Testis (tissue), 3 donors: ENCODE data around the gene CDC37. TPM values are rescaled to one million over a fixed set of nuclear protein-coding genes. Genes with fewer than 3 reads are reported as not detected.
"Not testable (repeated sequence)": the region's sequence is repeated elsewhere in the genome, so short reads cannot be mapped to it uniquely, and the experiment has no call there.

ENCODE experiments used
- DNase-seq: peaks from one replicate; pipeline ENCODE4 v3.0.0-alpha.2; 2019
- H3K27ac ChIP-seq, 2 donors: fragments of 200-600 bp; sonication (generic); one replicate each; pipeline ENCODE4 v1.5.1; 2019
- H3K27me3 ChIP-seq: fragments of 200-600 bp; sonication (generic); one replicate; pipeline ENCODE4 v1.5.1; 2019
- H3K36me3 ChIP-seq: fragments of 200-600 bp; sonication (generic); one replicate; pipeline ENCODE4 v1.5.1; 2017; ENCODE audit warnings: low read depth; ENCODE audit errors: missing control alignments
- H3K4me1 ChIP-seq: fragments of 200-600 bp; sonication (generic); one replicate; pipeline ENCODE4 v1.5.1; 2019
- H3K4me3 ChIP-seq, 2 donors: fragments of 200-600 bp; sonication (generic); one replicate each; pipeline ENCODE4 v1.5.1; 2017 to 2019
- H3K9me3 ChIP-seq: fragments of 200-600 bp; sonication (generic); one replicate; pipeline ENCODE4 v1.5.1; 2017
- POLR2A ChIP-seq: fragments of 450-650 bp; IDR thresholded peaks from one replicate; pipeline ENCODE4 v1.6.1; 2017; ENCODE audit warnings: antibody characterized with exemption, mild to moderate bottlenecking, moderate library complexity
- WGBS, 2 donors: methylation state at CpG; one replicate each; pipeline ENCODE4 v1.1.5; 2018; 5-methylcytosine and 5-hydroxymethylcytosine counted together
- intact Hi-C: fragments of 100-400 bp; cut with DNase I; formaldehyde crosslinking; loops from one replicate; pipeline ENCODE4 v1.15.1; 2023; ENCODE audit warnings: low total_unique reads
- polyA plus RNA-seq: library from polyadenylated mRNA; stranded (reverse); fragments of 350-450 nt; fragmentation: Illumina TruSeq; extraction: RNeasy Lipid Tissue Mini Kit (QIAGEN cat#74804); gene quantifications from one replicate; pipeline ENCODE4 v1.2.3, GENCODE V29; 2014; ENCODE audit warnings: low read depth, low replicate concordance; ENCODE audit not compliant: insufficient read depth
- total RNA-seq, 2 donors: library from RNA; depleted of rRNA; stranded (reverse); fragments of >200 nt; gene quantifications; one replicate each; pipeline ENCODE4 v1.2.3, GENCODE V29; 2016
- TF ChIP-seq, protein P1 (sequence below), 3 experiments: fragments of 450-650 bp in 2 of 3; fragments of 200-600 bp in 1 of 3; sonication (generic) in 1 of 3; IDR thresholded peaks; one replicate each; pipeline ENCODE4 v1.5.1; 2016 to 2019; ENCODE audit warnings: antibody characterized with exemption in 3 of 3, mild to moderate bottlenecking in 2 of 3, moderate library complexity in 1 of 3

CDC37 gene
- total and polyA plus RNA-seq, 3 donors from 2014 or later = 160 to 210 (median 170) TPM

DNA sequence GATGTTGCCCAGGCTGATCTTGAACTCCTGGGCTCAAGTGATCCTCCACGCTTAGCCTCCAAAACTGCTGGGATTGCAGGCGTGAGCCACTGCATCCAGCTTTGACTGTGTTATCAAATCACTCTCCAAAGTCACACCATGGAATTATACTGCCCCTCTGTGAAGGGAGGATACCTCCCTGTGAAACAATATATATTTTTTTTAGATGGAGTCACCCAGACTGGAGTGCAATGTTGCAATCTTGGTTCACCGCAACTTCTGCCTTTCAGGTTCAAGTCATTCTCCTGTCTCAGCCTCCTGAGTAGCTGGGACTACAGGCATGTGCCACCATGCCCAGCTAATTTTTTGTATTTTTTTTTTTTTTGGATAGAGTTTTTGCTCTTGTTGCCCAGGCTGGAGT, 30.7 kb downstream of the CDC37 start:
- Histone ChIP-seq H3K36me3 (no peaks in the 10 kb centered on the region), H3K27me3 (no peaks in the 10 kb centered on the region), H3K4me1 (no peaks in the 10 kb centered on the region), H3K4me3 (no peak overlapping the region), H3K9me3 (no peaks in the 10 kb centered on the region), H3K27ac (no peak overlapping the region)
- TF ChIP-seq, protein P1, sequence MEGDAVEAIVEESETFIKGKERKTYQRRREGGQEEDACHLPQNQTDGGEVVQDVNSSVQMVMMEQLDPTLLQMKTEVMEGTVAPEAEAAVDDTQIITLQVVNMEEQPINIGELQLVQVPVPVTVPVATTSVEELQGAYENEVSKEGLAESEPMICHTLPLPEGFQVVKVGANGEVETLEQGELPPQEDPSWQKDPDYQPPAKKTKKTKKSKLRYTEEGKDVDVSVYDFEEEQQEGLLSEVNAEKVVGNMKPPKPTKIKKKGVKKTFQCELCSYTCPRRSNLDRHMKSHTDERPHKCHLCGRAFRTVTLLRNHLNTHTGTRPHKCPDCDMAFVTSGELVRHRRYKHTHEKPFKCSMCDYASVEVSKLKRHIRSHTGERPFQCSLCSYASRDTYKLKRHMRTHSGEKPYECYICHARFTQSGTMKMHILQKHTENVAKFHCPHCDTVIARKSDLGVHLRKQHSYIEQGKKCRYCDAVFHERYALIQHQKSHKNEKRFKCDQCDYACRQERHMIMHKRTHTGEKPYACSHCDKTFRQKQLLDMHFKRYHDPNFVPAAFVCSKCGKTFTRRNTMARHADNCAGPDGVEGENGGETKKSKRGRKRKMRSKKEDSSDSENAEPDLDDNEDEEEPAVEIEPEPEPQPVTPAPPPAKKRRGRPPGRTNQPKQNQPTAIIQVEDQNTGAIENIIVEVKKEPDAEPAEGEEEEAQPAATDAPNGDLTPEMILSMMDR (IDR thresholded peaks at IDR 0.05) = no peak
- no peak for TF ChIP-seq POLR2A
- intact Hi-C loops = no loop called here
- no peak for DNase-seq
- 73 to 84% methylated on average over 3 of the region's 3 CpGs for WGBS, 2 donors

DNA sequence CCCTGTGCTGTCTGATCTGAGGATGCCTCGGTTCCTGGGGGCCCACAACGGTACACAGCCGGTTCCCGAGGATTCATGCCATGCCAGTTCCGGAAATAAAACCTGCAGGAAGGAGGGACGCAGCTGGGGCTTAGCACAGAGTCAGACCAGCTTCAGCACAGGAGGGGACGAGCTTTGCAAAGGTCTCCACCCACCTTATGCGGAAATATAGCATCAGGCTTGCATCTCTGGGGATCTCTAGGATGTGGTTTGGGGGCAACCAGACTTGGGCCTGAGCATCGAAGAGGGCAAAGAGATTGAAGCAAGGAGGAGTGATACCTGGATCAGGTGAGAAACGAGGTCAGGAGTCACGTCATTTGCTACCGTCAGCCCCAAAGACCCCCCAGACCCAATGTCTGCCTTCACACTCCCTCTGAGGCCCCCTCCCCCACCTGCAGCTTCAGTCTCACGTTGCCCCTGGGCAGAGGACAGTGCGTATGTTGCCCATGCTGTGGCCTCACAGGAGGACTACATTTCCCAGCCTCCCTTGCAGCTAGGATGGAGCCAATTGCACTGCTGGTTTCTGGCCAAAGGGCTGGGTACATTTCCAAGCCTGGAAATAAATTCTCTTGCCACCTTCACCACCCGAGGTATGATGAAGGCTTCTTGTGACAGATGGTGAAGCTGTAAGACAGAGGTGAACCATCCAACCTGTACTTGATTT, 35.1 kb downstream of the CDC37 start:
- Histone ChIP-seq H3K36me3 (no peaks in the 10 kb centered on the region), H3K9me3 (no peaks in the 10 kb centered on the region), H3K4me3 (no peak overlapping the region), H3K27ac (no peak overlapping the region), H3K4me1 (no peaks in the 10 kb centered on the region), H3K27me3 (no peaks in the 10 kb centered on the region)
- intact Hi-C loops = no loop called here
- TF ChIP-seq, protein P1 (IDR thresholded peaks at IDR 0.05) = no peak
- no peak for TF ChIP-seq POLR2A
- WGBS, 2 donors = 95 to 96% methylated on average over 15 of the region's 15 CpGs
- no peak for DNase-seq

DNA sequence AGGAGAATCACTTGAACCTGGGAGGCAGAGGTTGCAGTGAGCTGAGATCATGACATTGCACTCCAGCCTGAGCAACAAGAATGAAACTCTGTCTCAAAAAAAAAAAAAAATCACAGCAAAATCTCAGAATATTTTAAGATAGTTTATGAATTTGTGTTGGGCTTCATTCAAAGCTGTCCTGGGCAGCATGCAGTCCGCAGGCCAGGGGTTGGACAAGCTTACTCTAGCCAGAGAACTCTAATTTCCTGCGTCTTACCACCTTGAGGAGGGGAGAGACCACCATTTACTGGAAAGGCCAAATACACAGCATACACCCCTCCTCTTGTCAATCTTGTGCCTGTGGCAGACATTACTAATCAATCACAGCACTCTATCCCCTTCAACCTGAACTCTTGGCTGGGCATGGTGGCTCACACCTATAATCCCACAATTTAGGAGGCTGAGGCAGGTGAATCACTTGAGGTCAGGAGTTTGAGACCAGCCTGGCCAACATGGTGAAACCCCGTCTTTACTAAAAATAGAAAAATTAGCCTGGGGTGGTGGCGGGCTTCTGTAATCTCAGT, 36.3 kb downstream of the CDC37 start:
- 97% methylated on average over 3 to 4 of the region's 4 CpGs for WGBS, 2 donors
- not testable (repeated sequence) for H3K36me3 ChIP-seq, H3K4me3 ChIP-seq

DNA sequence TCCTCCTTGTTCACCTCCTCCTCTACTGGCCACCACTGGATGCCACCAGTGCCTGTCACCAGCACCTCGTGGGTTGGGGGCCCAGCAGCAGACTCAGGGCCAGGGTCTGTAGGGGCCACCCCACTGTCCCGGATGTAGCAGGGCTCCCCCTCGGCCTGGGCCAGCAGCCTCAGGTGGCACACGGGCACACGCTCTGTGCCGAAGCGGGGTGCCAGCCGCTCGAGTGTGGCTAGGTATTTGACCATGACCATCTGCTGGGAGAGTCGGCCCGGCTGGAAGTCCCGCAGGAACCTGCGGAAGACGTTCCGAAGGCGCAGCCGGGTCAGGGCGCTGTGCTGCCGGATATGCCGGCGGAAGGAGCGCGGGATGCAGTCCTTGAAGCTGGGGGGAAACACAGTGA, 37.8 kb downstream of the CDC37 start:
- intact Hi-C loops = no loop called here
- no peaks in the 10 kb centered on the region for H3K4me1 ChIP-seq
- H3K4me3 ChIP-seq = no peak overlapping the region
- no peaks in the 10 kb centered on the region for H3K27me3 ChIP-seq
- no peak for DNase-seq
- TF ChIP-seq, protein P1 (IDR thresholded peaks at IDR 0.05) = no peak
- H3K36me3 ChIP-seq = no peaks in the 10 kb centered on the region
- H3K9me3 ChIP-seq = no peaks in the 10 kb centered on the region
- H3K27ac ChIP-seq = no peak overlapping the region
- 97 to 98% methylated on average over 14 to 23 of the region's 23 CpGs for WGBS, 2 donors

More for the DNA sequence above, 36.3 kb downstream of the CDC37 start:
- DNase-seq, H3K9me3 ChIP-seq, intact Hi-C loops, H3K27ac ChIP-seq, H3K27me3 ChIP-seq, H3K4me1 ChIP-seq: not testable (repeated sequence)

DNA sequence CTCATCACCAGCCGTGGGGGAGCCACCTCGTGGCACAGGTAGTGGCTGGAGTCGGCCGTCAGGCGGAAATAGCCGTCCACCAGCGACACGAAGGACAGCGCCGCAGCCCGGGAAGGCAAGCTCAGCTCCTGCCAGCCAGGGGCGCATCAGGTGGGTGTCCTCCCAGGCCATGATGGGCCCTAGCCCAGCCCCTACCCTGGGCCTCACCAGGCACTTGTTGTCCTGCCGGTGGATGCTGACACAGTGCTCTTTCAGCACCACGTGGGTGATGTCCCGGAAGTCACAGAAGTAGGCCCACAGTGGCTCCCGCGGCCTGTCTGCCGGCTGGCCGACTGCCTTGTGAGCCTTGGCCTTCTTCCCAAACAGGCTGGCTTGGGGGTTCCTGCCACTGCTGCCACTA, 38.7 kb downstream of the CDC37 start:
- H3K4me1 ChIP-seq = no peaks in the 10 kb centered on the region
- WGBS, 2 donors = 80 to 94% methylated on average over 3 to 19 of the region's 19 CpGs
- no peaks in the 10 kb centered on the region for H3K36me3 ChIP-seq

More for the DNA sequence above, 38.7 kb downstream of the CDC37 start:
- TF ChIP-seq POLR2A = no peak
- TF ChIP-seq, protein P1 (IDR thresholded peaks at IDR 0.05) = no peak
- Histone ChIP-seq H3K27ac (no peak overlapping the region), H3K4me3 (no peak overlapping the region), H3K27me3 (no peaks in the 10 kb centered on the region), H3K9me3 (no peaks in the 10 kb centered on the region)
- no peak for DNase-seq
- intact Hi-C loops = no loop called here
